ENCODE results near the gene EVPLL.
"Not testable (repeated sequence)": the region's sequence is repeated elsewhere in the genome, so short reads cannot be mapped to it uniquely, and the experiment has no call there.

The EVPLL gene

DNA sequence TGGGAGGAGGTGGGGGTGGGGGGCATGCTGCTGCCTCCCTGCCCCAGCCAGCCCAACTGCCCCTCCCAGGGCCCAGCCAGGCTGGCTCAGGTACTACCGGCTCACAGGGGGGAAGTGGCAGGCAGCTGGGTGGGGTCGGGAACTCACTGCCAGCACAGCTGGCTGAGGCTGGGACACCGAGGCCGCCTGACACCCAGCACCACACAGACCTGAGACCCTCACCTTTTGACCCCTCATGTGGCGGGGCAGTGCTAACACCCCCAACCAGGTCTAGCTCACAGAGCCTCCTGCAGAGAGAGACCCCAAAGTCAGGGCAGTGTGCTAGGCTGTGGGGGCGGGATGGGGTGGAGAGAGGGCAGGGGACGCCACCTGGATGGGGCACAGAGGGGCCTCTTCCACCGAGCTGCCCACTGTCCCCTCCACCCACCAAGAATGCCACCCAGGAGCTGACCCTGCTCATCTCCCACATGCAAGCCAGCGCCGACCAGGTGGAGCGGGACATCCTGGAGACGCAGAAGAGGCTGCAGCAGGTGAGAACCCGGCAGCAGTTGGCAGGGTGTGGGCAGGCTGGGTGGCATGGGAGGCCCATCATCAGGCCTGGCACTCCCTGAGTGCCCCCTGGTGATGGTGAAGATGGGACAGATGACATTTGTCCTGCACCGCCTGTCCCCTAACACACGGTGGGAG, 3.0 kb downstream of the EVPLL start:
- Histone ChIP-seq H3K27me3 (replicated peaks; ENCODE audit: control insufficient read depth, insufficient read depth, low read length) (no peaks in the 10 kb centered on the region; the same call in 1 of the 2 replicates), H3K4me3 (replicated peaks; ENCODE audit: low read depth, low read length) (no peak overlapping the region), H3K36me3 (ENCODE audit: control insufficient read depth, insufficient read depth, low read length) (no peaks in the 10 kb centered on the region)
- TF ChIP-seq, protein P1, sequence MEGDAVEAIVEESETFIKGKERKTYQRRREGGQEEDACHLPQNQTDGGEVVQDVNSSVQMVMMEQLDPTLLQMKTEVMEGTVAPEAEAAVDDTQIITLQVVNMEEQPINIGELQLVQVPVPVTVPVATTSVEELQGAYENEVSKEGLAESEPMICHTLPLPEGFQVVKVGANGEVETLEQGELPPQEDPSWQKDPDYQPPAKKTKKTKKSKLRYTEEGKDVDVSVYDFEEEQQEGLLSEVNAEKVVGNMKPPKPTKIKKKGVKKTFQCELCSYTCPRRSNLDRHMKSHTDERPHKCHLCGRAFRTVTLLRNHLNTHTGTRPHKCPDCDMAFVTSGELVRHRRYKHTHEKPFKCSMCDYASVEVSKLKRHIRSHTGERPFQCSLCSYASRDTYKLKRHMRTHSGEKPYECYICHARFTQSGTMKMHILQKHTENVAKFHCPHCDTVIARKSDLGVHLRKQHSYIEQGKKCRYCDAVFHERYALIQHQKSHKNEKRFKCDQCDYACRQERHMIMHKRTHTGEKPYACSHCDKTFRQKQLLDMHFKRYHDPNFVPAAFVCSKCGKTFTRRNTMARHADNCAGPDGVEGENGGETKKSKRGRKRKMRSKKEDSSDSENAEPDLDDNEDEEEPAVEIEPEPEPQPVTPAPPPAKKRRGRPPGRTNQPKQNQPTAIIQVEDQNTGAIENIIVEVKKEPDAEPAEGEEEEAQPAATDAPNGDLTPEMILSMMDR (IDR thresholded peaks at IDR 0.05; ENCODE audit: insufficient read depth, low read length, poor library complexity, severe bottlenecking), result no peak
- DNase-seq (ENCODE audit: extremely low read depth, insufficient read length), result no peak

DNA sequence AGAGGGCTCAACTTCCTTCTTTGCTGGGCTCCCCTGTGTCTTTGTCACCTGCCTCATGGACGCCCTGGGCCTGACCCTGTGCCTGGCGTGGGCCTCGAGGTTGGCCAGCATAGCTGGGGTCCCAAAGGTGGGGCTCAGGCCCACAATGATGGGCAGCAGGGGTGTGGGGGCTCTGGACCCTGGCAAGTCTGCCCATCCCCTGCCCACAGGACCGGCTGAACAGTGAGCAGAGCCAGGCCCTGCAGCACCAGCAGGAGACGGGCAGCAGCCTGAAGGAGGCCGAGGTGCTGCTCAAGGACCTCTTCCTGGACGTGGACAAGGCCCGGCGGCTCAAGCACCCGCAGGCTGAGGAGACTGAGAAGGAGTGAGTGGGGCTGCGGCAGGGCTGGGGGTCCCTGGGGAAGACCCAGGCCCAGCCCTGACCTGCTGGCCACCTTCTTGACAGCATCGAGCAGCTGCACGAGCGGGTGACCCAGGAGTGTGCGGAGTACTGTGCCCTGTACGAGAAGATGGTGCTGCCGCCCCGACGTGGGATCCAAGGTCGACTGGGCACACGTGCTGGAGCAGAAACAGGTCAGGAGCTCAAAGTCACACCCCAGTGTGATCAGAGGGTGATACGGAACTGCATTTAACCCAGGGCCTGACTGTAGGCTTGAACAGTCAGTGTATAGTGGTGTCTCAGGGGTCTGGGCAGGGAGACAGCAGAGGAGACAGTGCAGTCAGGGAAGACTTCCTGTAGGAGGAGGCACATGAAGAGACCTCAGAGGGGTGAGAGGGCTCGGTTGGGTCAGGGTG, 3.8 kb downstream of the EVPLL start:
- TF ChIP-seq, protein P1 (IDR thresholded peaks at IDR 0.05; ENCODE audit: insufficient read depth, low read length, poor library complexity, severe bottlenecking), result no peak
- H3K4me3 ChIP-seq (replicated peaks; ENCODE audit: low read depth, low read length), result no peak overlapping the region
- H3K36me3 ChIP-seq (ENCODE audit: control insufficient read depth, insufficient read depth, low read length), result no peaks in the 10 kb centered on the region
- no peak for DNase-seq (ENCODE audit: extremely low read depth, insufficient read length)
- no peaks in the 10 kb centered on the region; the same call in 1 of the 2 replicates for H3K27me3 ChIP-seq (replicated peaks; ENCODE audit: control insufficient read depth, insufficient read depth, low read length)

DNA sequence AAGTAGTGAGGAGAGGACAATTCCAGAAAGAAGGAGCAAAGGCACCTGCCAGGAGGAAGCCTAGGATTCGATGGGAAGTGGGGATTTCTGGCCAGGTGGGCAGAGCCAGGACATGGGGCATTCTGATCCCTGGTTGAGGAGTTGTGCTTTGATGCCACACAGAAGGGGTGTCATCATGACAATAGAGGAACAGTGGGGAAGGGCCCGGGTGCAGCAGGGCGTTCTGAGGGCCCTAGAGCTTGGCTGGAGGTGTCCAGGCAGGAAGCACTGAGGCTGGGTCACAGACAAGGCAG, 4.3 kb downstream of the EVPLL start:
- no peak for DNase-seq (ENCODE audit: extremely low read depth, insufficient read length)
- no peaks in the 10 kb centered on the region for H3K36me3 ChIP-seq (ENCODE audit: control insufficient read depth, insufficient read depth, low read length)
- H3K4me3 ChIP-seq (replicated peaks; ENCODE audit: low read depth, low read length), result no peak overlapping the region
- TF ChIP-seq, protein P1 (IDR thresholded peaks at IDR 0.05; ENCODE audit: insufficient read depth, low read length, poor library complexity, severe bottlenecking), result no peak
- no peaks in the 10 kb centered on the region; the same call in 1 of the 2 replicates for H3K27me3 ChIP-seq (replicated peaks; ENCODE audit: control insufficient read depth, insufficient read depth, low read length)

DNA sequence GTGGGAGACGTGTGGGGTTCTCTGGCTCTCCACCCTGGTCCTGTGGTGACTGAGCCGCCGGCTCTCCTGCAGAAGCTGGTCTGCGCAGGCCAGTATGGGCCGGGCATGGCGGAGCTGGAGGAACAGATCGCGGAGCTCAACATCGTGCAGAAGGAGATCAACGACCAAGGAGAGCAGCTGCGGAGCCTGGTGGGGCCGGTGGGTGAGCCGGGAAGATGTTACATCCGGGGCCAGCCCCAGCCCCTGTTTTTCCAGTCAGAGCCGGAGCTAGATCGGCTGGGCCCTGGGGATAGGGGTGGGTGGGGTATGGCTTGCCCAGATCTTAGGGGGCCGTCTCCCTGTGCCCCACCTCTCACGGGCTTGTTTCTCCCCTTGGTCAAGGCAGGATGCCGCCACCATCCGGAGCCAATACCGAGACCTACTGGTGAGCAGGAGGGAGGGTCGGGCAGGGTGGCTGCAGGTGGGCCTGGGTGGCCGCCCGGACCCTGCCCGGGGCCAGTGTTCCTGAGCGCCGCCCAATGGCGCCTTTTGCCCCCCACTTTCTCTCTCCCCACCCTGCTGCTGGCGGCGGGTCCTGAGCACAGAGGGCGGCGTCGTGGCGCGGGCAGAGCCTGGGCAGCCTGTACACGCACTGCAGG, 5.0 kb downstream of the EVPLL start:
- H3K36me3 ChIP-seq (ENCODE audit: control insufficient read depth, insufficient read depth, low read length), result no peaks in the 10 kb centered on the region
- TF ChIP-seq, protein P1 (IDR thresholded peaks at IDR 0.05; ENCODE audit: insufficient read depth, low read length, poor library complexity, severe bottlenecking), result no peak
- no peak overlapping the region for H3K4me3 ChIP-seq (replicated peaks; ENCODE audit: low read depth, low read length)
- no peaks in the 10 kb centered on the region; the same call in 1 of the 2 replicates for H3K27me3 ChIP-seq (replicated peaks; ENCODE audit: control insufficient read depth, insufficient read depth, low read length)
- no peak for DNase-seq (ENCODE audit: extremely low read depth, insufficient read length)

DNA sequence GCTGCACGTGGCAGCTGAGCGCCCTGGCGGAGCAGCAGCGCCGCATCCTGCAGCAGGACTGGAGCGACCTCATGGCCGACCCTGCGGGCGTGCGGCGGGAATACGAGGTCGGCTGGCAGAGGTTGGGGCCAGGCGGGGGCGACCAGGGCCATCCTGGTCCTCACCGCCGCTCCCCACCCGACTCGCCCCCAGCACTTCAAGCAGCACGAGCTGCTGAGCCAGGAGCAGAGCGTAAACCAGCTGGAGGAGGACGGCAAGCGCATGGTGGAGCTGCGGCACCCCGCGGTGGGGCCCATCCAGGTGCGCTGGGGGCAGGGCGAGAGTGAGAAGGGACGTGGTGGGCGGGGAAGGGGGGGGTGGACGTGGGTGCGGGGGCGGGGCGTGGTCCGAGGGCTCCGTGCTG, 5.5 kb downstream of the EVPLL start:
- H3K36me3 ChIP-seq (ENCODE audit: control insufficient read depth, insufficient read depth, low read length); H3K4me3 ChIP-seq (replicated peaks; ENCODE audit: low read depth, low read length); H3K27me3 ChIP-seq (replicated peaks; ENCODE audit: control insufficient read depth, insufficient read depth, low read length); DNase-seq (ENCODE audit: extremely low read depth, insufficient read length): not testable (repeated sequence)

DNA sequence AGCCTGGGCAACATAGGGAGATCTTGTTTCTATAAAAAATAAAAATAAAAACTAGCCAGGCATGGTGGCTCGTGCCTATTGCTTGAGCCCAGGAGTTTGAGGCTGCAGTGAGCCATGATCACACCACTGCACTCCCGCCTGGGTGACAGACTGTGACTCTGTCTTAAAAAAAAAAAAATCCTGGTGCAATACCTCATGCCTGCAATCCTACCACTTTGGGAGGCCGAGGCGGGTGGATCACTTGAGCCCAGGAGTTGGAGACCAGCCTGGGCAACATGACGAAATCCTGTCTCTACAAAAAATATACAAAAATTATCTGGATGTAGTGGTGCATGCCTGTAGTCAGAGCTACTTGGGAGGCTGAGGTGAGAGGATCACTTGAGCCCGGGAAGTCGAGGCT, 6.7 kb downstream of the EVPLL start:
- H3K36me3 ChIP-seq (ENCODE audit: control insufficient read depth, insufficient read depth, low read length); H3K4me3 ChIP-seq (replicated peaks; ENCODE audit: low read depth, low read length); DNase-seq (ENCODE audit: extremely low read depth, insufficient read length); H3K27me3 ChIP-seq (replicated peaks; ENCODE audit: control insufficient read depth, insufficient read depth, low read length): not testable (repeated sequence)

DNA sequence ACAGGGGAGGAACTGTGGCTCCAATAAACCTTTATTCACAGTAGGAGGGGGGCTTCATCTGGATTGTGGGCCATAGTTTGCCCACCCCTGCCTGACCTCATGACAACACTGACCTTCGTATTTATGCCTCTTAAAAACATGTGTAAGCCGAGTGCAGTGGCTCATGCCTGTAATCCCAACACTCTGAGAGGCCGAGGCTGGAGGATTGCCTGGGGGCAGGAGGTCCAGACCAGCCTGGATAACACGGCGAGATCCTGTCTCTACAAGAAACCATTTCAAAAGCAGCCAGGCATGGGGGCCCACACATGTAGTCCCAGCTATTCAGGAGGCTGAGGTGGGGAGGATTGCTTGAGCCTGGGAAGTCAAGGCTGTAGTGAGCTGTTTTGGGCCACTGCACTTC, 10.0 kb downstream of the EVPLL start:
- DNase-seq (ENCODE audit: extremely low read depth, insufficient read length); H3K36me3 ChIP-seq (ENCODE audit: control insufficient read depth, insufficient read depth, low read length); H3K27me3 ChIP-seq (replicated peaks; ENCODE audit: control insufficient read depth, insufficient read depth, low read length); H3K4me3 ChIP-seq (replicated peaks; ENCODE audit: low read depth, low read length): not testable (repeated sequence)

DNA sequence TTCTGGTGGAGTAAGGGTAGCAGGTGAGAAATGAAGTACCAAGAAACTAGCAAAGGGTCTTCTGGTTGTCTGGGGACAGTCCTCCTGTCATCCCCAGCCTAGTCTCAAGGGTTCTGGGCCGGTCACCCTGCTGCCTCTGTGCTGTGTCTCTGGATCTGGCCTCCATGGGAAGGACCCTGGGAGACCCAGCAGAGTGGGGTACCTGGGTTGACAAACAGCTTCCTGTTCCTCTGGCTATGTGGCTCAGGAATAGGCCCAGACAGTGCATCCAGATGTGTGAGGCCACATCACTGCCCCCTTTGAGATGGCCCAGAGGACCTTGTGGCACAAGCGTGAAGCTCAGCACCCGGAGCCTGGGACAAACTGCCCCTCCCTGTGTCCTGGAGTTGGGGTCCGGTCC, 10.7 kb downstream of the EVPLL start:
- not testable (repeated sequence) for H3K4me3 ChIP-seq (replicated peaks; ENCODE audit: low read depth, low read length); H3K36me3 ChIP-seq (ENCODE audit: control insufficient read depth, insufficient read depth, low read length); H3K27me3 ChIP-seq (replicated peaks; ENCODE audit: control insufficient read depth, insufficient read depth, low read length); DNase-seq (ENCODE audit: extremely low read depth, insufficient read length)

DNA sequence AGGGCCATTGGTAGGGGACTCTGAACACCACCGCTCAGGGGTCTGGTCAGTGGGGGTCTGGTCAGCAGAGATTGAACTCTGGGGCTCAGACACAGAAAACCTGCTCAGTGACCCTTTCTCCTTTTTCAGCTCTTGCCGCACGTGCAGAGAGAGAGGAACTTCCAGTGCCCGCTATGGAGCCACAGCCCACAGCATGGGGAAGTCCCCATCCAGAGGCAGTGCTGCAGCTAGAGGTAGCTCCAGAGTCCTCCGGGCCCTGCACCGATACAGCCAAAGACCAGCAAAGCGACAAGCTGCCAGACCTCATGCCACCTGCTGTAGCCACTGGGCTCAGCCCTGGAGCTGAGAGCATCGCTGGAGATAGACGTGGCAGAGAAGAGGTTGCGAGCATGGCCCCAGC, 11.2 kb downstream of the EVPLL start:
- H3K4me3 ChIP-seq (replicated peaks; ENCODE audit: low read depth, low read length); H3K27me3 ChIP-seq (replicated peaks; ENCODE audit: control insufficient read depth, insufficient read depth, low read length); H3K36me3 ChIP-seq (ENCODE audit: control insufficient read depth, insufficient read depth, low read length); DNase-seq (ENCODE audit: extremely low read depth, insufficient read length): not testable (repeated sequence)
